Fibroblast of lung (primary cell): ENCODE measurements around the gene TMEM161A. TPM values are rescaled to one million over a fixed set of nuclear protein-coding genes. Genes with fewer than 3 reads are reported as not detected.

Source experiments
- DNase-seq, 2 donors: peaks; one replicate each; pipeline versions ENCODE4 v3.0.0 to v3.0.0-alpha.2; 2010; ENCODE audit warnings: low read depth in 2 of 2
- H2AFZ ChIP-seq: 2 replicates; pipeline ENCODE4 v1.5.1; 2012; ENCODE audit warnings: low read length, control low read depth, inconsistent platforms
- H3K27ac ChIP-seq: 2 replicates; pipeline ENCODE4 v1.5.1; 2011; ENCODE audit warnings: low read length, control low read depth; ENCODE audit not compliant: insufficient read depth
- H3K27me3 ChIP-seq: 2 replicates; pipeline ENCODE4 v1.5.1; 2011; ENCODE audit warnings: mild to moderate bottlenecking, low read length; ENCODE audit not compliant: control insufficient read depth, insufficient read depth
- H3K36me3 ChIP-seq: 2 replicates; pipeline ENCODE4 v1.5.1; 2011; ENCODE audit warnings: low read length; ENCODE audit not compliant: control insufficient read depth, insufficient read depth
- H3K4me1 ChIP-seq: 2 replicates; pipeline ENCODE4 v1.5.1; 2011; ENCODE audit warnings: low read length; ENCODE audit not compliant: control insufficient read depth, insufficient read depth; ENCODE audit errors: extremely low read depth
- H3K4me2 ChIP-seq: 2 replicates; pipeline ENCODE4 v1.5.1; 2011; ENCODE audit warnings: low read length, control low read depth; ENCODE audit not compliant: insufficient read depth; ENCODE audit errors: extremely low read depth
- H3K4me3 ChIP-seq, 4 experiments: fragments of 200-600 bp in 1 of 4; sonication (generic) in 1 of 4; replicated peaks in 1 of 4; 2 replicates each; pipeline ENCODE4 v1.5.1; 2011 to 2016; ENCODE audit warnings: low read length in 4 of 4, low read depth in 3 of 4, mild to moderate bottlenecking in 3 of 4, control low read depth in 2 of 4, inconsistent platforms in 1 of 4, mixed read lengths in 1 of 4; ENCODE audit not compliant: insufficient read depth in 1 of 4; ENCODE audit errors: control extremely low read depth in 1 of 4
- H3K79me2 ChIP-seq: 2 replicates; pipeline ENCODE4 v1.5.1; 2012; ENCODE audit warnings: mild to moderate bottlenecking, low read length, inconsistent platforms; ENCODE audit not compliant: control insufficient read depth, insufficient read depth
- H3K9ac ChIP-seq: 2 replicates; pipeline ENCODE4 v1.5.1; 2011; ENCODE audit warnings: mild to moderate bottlenecking, low read length, control low read depth; ENCODE audit not compliant: insufficient read depth
- H3K9me3 ChIP-seq: 2 replicates; pipeline ENCODE4 v1.5.1; 2012; ENCODE audit warnings: low read depth, low read length; ENCODE audit not compliant: control insufficient read depth, insufficient read depth
- H4K20me1 ChIP-seq: 2 replicates; pipeline ENCODE4 v1.5.1; 2011; ENCODE audit warnings: low read length; ENCODE audit not compliant: control insufficient read depth, insufficient read depth; ENCODE audit errors: extremely low read depth
- CTCF ChIP-seq, 2 donors: IDR thresholded peaks in 1 of 2; conservative IDR thresholded peaks in 1 of 2; 1 replicate in 1 of 2; 2 replicates in 1 of 2; pipeline ENCODE4 v1.5.1; 2011 to 2012; ENCODE audit warnings: low read length in 2 of 2, control low read depth in 1 of 2, inconsistent platforms in 1 of 2, low read depth in 1 of 2, mild to moderate bottlenecking in 1 of 2
- EZH2 ChIP-seq: IDR thresholded peaks from 2 replicates; pipeline ENCODE4 v1.5.1; 2012; ENCODE audit warnings: low read length, control low read depth, mild to moderate bottlenecking; ENCODE audit errors: missing control alignments
- polyA plus RNA-seq, 2 donors: library from polyadenylated mRNA; depleted of rRNA in 1 of 2; stranded (reverse) in 1 of 2; unstranded in 1 of 2; fragments of >200 nt; gene quantifications; 2 replicates each; pipeline ENCODE4 v1.2.1, GENCODE V29; 2011 to 2012; ENCODE audit warnings: missing spikeins in 1 of 2
- total RNA-seq: library from RNA; depleted of rRNA; stranded (reverse); fragments of >200 nt; gene quantifications from 2 replicates; pipeline ENCODE4 v1.2.1, GENCODE V29; 2014

TMEM161A gene
- total and polyA plus RNA-seq, 2 donors (not counting 1 experiment from before 2014, with no cell fraction given), result 9.4 to 23.8 TPM

- Histone ChIP-seq H3K36me3 (no peaks in the 10 kb centered on the region), H3K27me3 (no peaks in the 10 kb centered on the region), H3K9me3 (no peaks in the 10 kb centered on the region), H4K20me1 (no peaks in the 10 kb centered on the region), H3K4me2 (no peak overlapping the region), H3K9ac (no peak overlapping the region), H2AFZ (no peak overlapping the region), H3K4me3 (no peak overlapping the region), H3K4me1 (peaks cover 2% of the 10 kb centered on the region), H3K79me2 (no peaks in the 10 kb centered on the region), H3K27ac (no peak overlapping the region)
- TF ChIP-seq CTCF (conservative IDR thresholded peaks at IDR 0.05 in 1 of 2, IDR thresholded peaks at IDR 0.05 in 1 of 2; ENCODE audit: low read depth in 1 of 2, low read length in 2 of 2), result no peak
- no peak for TF ChIP-seq EZH2
- no peak for DNase-seq
Measured at GRCh38 chr19:19134687-19135158, 3.6 kb downstream of the TMEM161A start.

GRCh38 chr19:19133985-19134384 is 4.3 kb downstream of the TMEM161A start:
- Histone ChIP-seq H3K9me3 (no peaks in the 10 kb centered on the region), H3K4me2 (no peak overlapping the region), H4K20me1 (no peaks in the 10 kb centered on the region), H3K27me3 (no peaks in the 10 kb centered on the region), H3K9ac (no peak overlapping the region), H3K36me3 (no peaks in the 10 kb centered on the region), H3K79me2 (no peaks in the 10 kb centered on the region), H3K27ac (no peak overlapping the region), H3K4me1 (peaks cover 2% of the 10 kb centered on the region), H2AFZ (no peak overlapping the region), H3K4me3 (no peak overlapping the region)
- no peak for DNase-seq
- no peak for TF ChIP-seq CTCF (conservative IDR thresholded peaks at IDR 0.05 in 1 of 2, IDR thresholded peaks at IDR 0.05 in 1 of 2; ENCODE audit: low read depth in 1 of 2, low read length in 2 of 2)
- no peak for TF ChIP-seq EZH2

- DNase-seq, result no peak
- H3K36me3 ChIP-seq, result no peaks in the 10 kb centered on the region
- H3K27me3 ChIP-seq, result no peaks in the 10 kb centered on the region
- no peak overlapping the region for H3K4me3 ChIP-seq
- no peak overlapping the region for H3K27ac ChIP-seq
- no peak overlapping the region for H3K4me2 ChIP-seq
- TF ChIP-seq EZH2 (no peak), CTCF (conservative IDR thresholded peaks at IDR 0.05 in 1 of 2, IDR thresholded peaks at IDR 0.05 in 1 of 2; ENCODE audit: low read depth in 1 of 2, low read length in 2 of 2) (no peak)
- H2AFZ ChIP-seq, result no peak overlapping the region
- H3K79me2 ChIP-seq, result no peaks in the 10 kb centered on the region
- no peak overlapping the region for H3K9ac ChIP-seq
- H3K4me1 ChIP-seq, result peaks cover 2% of the 10 kb centered on the region
- no peaks in the 10 kb centered on the region for H3K9me3 ChIP-seq
- no peaks in the 10 kb centered on the region for H4K20me1 ChIP-seq
Measured at GRCh38 chr19:19132912-19133311, 5.4 kb downstream of the TMEM161A start.
